GM21619 (cell line): ENCODE measurements around the gene PRIM2.
A peak's percentile ranks its signal among the peaks of the same experiment; 100 is the strongest.
"Not testable (repeated sequence)": the region's sequence is repeated elsewhere in the genome, so short reads cannot be mapped to it uniquely, and the experiment has no call there.

Source experiments
- ATAC-seq: cut with Tn5 transposase; IDR thresholded peaks from one replicate; pipeline ENCODE4 v1.9.1; 2021; ENCODE audit not compliant: unreplicated experiment

The PRIM2 gene

DNA sequence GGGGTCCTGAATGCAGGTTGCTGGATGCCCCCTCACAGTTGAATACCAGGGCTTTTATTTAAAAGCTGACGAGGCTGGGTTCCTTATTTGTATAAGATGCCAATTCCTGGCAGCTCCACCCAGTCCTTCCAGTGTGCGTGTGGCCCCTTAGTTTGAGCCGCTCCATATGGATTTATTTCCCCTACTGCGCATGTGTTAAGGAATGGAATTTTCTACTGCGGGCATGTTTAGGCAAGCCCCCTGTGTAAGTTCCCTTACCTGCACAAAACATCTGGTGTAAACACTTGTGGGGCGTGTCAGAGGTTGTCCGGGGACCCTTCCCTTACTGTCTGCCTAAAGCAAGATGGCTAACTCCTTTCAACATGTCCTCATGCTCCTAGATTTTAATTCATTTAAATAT is 174.4 kb downstream of the PRIM2 start:
- ATAC-seq, result not testable (repeated sequence)

DNA sequence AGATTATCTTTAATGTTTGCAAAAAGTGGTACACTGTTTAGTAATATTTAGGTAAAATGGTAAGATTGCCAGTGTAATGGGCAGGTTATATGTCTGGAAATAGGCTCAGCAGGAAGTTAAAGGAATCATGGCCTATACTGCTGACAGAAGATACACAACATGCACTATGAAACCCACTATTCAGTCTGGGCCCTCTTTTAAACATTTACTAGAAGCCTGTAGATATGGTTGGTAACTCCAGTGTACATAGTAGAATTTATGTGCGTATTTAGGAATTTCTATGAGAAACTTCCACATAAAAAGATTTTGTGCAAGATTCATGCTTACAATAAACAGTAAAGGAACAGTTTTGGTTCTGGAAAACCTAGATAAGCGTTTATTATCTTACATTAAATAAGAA is 178.8 kb downstream of the PRIM2 start:
- not testable (repeated sequence) for ATAC-seq

DNA sequence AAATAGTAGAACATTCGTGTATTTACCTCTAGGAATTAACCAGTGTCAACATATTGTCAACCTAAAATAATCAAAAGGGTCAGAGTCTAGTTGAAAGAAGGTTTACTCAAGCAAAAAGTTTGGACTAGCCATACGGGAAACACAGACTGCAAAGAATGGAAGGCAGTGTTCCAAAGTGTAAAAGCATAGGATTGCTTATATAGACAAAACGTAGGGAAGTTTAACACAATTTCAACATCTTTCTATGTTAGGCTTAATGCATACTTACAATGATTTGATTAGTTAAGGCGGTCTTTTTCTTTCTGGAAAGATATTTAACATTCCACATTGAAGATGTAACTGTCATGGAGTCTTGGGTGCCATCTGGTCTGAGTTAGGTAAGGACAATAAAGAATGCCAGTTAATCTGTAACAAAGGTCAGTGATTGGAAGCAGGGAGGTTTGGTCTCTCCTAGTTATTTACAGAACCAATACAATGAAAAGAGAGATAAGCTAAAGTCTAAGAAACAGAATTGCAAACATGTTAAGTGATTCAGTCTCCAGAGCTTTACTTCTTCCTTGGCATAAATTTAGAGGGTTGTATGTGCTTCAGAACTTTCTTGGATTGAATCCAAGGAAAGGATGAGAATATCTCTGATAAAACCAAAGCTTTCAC is 183.1 kb downstream of the PRIM2 start:
- not testable (repeated sequence) for ATAC-seq

DNA sequence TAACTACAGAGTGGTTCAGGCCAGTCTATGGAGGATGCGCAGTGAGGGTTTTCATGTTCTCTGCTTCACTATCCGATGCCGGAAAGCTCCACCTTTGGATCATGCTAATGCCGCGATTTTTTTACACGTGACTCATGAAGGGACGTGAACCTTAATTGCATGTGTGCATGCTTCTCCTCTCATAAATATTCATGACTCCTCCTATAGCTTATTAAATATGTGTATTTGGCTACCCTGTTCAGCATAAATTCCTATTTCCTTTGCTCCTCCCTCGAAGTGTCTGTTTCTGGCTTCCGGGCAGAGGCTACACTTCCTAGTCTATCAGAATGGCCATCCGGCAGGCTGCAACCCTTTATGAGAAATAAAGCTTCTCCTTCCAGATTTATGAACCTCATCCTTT is 185.0 kb downstream of the PRIM2 start:
- ATAC-seq, result not testable (repeated sequence)

DNA sequence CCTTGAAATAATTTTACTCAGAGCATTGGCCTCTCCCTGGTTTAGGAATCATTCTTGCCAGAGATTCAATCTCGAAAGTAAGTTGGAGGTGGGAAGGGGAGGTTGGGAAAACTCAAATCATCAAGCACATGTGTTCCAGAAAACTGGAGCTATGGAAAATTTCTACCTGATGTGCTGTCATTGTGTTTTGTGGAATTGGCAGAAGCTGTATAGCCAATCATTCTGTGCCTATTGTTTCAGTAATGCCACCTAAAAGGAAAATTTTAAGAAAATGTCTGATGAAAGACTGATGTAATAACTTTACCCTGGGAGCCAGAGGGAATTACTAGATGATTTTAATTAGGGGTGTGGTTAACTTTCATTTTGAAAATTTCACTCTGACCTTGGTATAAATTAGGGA is 187.8 kb downstream of the PRIM2 start:
- ATAC-seq, result not testable (repeated sequence)

DNA sequence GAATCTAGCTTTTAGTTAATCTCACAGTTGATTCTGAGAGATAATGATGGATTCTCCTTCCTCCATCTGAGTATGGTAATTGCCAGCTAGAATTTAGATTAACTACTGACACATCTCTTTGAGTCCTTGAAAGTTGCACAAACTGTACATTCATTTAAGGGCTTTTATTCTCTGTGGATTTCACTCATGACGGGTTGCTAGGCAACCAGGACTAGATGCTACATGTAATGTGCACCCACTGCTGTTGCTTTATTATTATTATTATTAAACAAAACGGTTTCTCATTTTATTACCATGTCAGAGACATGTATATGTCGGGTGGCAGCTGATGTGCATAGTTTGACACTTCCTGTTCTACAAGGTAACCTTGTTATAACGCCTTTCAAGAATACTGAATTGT is 193.0 kb downstream of the PRIM2 start:
- ATAC-seq, result not testable (repeated sequence)

DNA sequence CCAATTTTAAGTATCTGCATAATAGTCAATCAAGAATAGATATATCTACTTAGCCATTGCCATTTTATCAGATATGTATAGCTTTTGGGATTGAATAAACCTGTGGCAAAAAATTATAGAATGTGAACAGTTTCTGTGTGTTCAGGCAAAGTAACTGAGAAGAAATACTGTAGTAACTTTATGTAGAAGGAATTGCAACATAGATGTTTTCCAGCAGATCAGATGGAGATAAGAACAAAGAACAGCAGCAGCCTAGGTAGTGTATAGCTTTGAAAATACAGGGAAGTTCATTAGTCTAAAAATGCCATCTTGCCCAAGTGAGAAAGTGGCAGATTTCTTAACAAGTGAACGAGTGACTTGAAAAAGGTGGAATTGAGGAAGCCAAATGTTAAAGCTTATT is 197.7 kb downstream of the PRIM2 start:
- ATAC-seq, result not testable (repeated sequence)

DNA sequence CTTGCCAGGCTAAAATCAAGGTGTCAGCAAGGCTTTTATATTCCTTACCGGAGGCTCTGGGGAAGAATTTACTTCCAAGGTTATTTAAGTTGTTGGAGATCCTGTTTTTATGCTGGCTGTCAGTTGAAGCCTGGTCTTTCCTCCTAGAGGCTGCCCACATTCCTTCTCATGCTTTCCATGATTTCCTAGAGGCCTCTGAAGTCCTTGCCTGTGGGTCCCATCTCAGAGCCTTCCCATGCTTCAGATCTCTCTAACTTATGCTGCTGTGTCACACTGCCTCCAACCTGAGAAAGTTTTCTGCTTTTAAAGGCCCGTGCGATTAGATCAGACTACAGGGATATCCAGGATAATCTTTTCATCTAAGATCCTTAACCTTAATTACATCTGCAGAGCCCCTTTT is 198.4 kb downstream of the PRIM2 start:
- not testable (repeated sequence) for ATAC-seq

DNA sequence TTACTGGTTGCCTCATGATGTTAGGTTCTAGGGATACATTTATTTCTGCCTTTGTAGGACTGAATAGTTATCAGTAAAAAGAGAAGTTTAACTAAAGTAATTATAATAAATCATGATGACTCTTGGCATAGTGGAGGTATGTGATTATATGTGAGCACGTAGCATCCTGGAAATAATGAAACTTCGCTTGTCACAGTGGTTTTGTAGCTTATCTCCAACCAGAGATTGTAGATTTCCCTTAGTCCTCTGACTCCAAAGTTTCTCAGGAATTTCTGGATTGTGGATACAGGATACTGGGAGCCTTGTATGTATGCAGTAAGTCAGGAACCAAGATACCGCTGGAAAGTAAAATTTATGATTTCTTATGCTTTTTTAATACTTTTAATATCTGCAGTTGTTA is 199.3 kb downstream of the PRIM2 start:
- not testable (repeated sequence) for ATAC-seq

DNA sequence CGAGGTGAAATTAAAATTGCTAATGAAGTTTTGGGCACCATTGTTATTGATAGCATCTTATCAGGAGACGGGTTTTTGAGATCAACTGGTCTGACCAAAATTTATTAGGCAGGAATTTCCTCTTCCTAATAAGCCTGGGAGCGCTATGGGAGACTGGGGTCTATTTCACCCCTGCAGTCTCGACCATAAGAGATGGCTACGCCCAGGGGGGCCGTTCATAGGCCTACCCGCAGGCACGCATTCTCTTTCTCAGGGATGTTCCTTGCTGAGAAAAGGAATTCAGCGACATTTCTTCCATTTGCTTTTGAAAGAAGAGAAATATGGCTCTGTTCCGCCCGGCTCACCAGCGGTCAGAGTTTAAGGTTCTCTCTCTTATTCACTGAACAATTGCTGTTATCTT is 201.8 kb downstream of the PRIM2 start:
- not testable (repeated sequence) for ATAC-seq

DNA sequence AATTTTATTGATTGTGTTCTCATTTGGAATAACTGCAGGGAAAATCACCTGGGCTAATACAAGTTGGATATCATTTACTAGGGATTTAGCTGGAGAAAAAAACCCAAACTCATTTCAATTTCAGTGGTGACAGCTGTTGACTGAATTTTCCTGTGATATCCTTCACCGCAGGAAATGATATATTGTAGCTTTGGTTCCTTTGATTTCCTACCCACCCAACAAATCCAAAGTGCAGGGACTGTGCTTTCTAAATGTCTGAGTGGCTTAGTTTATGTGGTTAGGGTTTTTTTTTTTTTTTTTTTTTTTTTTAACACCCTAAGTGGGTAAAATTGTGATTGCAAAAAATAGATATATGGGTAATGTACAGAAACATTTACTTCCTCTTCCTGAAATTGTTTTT is 203.7 kb downstream of the PRIM2 start:
- ATAC-seq, result not testable (repeated sequence)

DNA sequence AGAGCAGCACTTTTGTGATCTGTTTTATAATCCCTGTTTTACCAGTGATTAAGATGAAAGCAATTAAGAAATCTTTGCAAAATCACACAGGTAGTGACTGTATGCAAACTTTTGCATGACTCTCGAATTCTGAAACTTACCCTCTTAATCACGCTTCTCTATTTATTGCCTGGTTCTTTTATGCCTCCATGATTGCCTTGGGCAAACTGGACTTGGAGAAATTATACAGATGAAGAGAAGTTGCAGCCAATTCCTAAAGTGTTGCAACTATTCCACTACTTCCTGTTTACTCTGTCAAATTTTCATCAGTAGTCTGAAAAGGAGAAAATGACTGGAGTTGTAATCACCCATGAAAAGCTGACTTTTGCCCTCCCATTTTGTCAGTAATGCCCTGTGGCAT is 205.8 kb downstream of the PRIM2 start:
- not testable (repeated sequence) for ATAC-seq

DNA sequence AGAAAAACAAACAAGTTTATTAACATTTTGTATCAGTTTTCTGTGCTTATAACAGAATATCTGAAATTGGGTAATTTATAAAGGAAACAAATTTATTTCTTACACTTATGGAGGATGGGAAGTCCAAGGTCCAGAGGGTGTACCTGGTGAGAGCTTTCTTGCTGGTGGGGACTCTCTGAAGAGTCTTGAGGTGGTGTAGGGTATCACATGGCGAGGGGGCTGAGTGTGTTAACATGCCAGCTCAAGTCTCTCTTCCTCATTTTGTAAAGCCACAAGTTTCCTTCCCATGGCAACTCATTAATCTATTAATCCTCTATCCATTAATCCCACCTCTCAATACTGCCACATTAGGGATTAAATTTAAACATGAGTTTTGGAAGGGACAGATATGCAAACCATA is 212.3 kb downstream of the PRIM2 start:
- not testable (repeated sequence) for ATAC-seq

DNA sequence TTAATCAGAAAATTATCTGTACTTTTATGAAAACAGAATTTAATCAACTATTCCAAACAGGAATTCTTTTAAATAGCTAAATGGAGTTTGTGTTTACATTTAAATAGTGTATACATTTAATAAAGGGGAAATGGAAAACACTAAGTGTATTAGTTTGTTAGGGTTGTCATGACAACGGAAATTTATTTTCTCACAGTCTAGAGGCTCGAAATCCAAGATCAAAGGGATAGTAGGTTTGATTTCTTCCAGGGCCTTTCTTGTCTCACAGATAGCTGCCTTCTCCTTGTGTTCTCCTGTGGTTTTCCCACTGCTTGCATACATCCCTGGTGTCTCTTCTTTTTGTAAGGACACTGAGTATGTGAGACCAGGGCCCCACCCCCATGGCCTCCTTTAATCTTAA is 215.2 kb downstream of the PRIM2 start:
- ATAC-seq, result not testable (repeated sequence)

DNA sequence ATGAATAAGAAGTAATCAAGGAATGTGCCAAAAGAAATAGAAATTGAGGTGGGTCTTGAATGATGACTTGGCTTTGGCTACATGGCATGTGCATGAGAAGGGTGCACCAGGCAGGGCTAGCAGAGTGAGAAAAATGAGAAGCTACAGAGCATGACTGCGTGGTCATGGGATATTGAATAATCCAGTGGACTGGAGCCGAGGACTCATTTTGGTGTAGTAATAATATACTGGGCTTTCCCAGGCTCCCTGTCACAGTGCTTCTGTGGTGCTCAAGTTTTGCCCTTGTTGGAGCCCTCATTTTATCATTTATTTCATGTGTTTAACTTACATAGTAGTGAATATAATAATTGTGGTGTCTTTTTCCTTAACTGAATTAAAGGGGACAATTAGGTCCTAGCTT is 217.7 kb downstream of the PRIM2 start:
- not testable (repeated sequence) for ATAC-seq

DNA sequence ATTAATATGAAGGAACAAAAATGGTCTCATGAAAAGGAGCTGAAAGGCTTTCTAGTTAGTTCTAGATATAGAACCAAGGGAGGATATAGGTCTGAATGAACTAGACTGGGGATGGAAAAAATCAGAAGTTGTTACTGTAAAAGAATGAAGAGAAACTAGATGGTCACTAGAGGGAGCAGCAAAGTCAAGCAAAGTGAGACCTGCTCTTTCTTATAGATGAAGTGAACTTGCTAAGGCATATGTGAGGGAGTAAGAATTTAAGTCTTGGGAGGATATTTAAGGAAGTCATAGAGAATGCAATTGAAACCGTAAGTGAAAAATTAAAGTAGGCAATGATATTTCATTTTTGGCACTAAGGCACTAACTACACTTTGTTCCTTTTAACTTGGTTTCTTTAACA is 218.6 kb downstream of the PRIM2 start:
- peak; percentile 77 for ATAC-seq

DNA sequence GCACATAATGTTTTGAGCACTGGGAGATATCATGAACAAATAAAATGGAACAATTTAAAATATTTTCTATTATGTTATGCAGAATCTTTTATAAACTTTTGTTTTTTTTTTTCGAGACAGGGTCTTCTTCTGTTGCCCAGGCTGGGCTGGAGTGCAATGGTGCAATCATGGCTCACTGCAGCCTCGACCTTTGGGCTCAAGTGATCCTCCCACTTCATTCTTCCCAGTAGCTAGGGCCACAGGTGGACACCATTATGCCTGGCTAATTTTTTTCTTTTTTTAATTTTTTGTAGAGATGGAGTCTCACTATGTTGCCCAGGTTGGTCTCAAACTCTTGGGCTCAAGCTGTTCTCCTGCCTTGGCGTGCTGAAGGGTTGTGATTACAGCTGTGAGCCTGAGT is 220.5 kb downstream of the PRIM2 start:
- ATAC-seq, result not testable (repeated sequence)

DNA sequence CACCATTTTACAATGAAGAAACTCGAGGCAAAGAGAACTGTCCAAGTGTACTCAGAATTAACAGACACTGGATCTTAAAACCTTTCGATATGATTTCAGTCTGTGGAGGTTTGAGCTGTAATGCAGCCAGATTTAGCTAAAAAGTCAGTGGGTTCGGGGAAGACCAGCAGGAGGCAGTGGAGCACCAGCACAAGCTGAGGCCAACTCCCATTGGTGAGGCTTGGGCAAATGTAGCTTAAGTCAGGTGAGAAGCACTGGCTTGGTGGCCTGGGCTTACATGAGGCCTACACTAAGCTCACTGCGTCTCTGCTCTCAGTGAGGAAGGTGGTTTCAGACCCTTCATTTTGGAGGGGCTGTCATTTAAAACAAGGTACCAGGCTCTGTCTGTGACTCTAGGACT is 234.5 kb downstream of the PRIM2 start:
- ATAC-seq, result not testable (repeated sequence)

DNA sequence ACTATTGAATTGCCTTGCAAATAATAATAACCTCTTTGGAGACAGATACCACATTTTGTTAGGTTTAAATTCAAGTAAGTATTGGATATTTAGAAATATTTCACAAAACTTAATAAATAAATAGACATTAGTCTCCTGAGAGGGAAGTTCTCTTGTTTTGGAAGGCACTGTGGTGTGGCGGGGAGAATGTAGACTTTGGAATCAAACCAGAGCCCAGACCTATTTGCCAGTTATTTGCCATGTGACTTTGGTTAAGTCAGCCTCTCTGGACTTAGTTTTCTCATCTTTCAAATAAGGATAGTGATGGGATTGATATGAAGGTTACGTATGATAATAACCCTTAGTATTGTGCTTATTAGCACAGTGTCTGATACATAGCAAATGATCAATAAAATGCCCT is 240.4 kb downstream of the PRIM2 start:
- not testable (repeated sequence) for ATAC-seq

DNA sequence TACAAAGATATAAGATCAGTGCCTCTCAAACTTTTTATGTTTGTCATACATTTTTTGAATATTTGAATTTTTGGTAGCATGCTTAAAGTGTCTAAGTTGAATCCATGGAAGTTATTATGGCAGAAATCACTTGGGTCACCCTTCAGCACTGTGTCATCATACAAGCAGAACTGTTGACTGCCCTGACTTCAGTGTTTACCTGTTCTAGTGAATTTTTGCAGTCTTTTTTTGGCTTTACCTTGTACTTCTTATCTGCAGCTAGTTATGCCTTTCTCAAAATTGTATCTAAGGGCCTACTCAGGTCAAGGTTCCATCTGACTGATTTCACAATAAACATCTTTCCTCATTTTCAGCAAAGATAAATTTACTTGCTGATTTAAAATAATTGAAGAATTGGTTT is 241.7 kb downstream of the PRIM2 start:
- not testable (repeated sequence) for ATAC-seq

DNA sequence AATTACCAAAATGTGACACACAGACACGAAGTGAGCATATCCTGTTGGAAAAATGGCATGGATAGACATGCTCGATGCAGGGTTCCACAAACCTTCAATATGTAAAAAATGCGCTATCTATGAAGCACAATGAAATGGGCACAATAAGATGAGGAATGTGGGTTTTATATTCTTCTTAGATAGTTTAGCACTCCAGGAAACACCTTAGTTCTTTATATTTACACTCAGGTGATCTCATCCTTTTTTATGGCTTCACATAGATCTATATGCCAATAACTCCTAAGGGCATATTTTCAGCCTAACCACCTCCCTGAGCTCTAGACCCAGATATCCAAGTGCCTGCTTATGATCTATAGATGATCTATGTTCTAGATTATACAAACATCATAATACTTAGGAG is 244.8 kb downstream of the PRIM2 start:
- ATAC-seq, result not testable (repeated sequence)

DNA sequence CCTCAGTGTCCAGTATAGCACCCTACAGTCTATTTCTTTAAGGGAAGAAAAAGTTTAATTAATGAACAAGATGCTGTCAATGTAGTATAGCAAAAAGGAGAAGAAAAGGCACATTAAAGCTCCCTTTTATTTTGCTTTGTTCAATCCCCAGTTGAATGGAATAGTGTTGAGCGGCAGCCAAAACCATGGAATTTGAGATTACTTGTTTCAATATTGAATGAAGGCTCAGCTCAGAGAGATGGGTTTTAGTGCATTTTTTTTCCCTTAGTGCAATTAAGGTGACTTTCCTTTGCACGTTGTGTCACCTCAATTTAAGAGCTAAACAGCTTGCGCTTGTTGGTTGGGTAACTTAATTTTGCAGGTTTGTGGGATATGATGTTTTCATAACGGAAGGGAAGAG is 254.7 kb downstream of the PRIM2 start:
- not testable (repeated sequence) for ATAC-seq

DNA sequence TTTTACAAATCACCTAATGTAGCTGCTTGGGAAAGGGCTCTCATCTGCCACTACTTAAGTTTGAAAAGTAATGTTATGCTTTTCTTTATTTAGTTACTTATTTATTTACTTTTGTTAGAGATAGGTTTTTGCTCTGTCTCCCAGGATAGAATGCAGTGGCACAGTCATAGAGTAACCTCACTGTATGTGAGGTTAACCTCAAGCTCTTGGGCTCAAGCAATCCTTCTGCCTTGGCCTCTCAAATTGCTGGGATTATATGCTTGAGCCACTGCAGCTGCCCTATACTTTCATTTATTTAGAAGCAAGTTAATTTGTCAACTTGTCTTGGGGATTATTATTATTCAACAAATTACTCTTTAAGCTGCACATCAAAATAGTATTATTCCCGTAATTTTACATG is 255.4 kb downstream of the PRIM2 start:
- not testable (repeated sequence) for ATAC-seq
